ENCODE results near the gene OTOA.

GRCh38 chr16:21664801-21665492, 1.2 kb downstream of the OTOA start:
- TF ChIP-seq, protein P1, sequence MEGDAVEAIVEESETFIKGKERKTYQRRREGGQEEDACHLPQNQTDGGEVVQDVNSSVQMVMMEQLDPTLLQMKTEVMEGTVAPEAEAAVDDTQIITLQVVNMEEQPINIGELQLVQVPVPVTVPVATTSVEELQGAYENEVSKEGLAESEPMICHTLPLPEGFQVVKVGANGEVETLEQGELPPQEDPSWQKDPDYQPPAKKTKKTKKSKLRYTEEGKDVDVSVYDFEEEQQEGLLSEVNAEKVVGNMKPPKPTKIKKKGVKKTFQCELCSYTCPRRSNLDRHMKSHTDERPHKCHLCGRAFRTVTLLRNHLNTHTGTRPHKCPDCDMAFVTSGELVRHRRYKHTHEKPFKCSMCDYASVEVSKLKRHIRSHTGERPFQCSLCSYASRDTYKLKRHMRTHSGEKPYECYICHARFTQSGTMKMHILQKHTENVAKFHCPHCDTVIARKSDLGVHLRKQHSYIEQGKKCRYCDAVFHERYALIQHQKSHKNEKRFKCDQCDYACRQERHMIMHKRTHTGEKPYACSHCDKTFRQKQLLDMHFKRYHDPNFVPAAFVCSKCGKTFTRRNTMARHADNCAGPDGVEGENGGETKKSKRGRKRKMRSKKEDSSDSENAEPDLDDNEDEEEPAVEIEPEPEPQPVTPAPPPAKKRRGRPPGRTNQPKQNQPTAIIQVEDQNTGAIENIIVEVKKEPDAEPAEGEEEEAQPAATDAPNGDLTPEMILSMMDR (conservative IDR thresholded peaks at IDR 0.05) = no peak
- no peak for TF ChIP-seq EZH2 (IDR thresholded peaks at IDR 0.05; ENCODE audit: low read depth)

Data from PC-9 (cell line).